WTC11 (cell line): ENCODE results near the gene GNG13.

Experiments used
- AFF4 ChIP-seq: sonication (generic); formaldehyde crosslinking; IDR thresholded peaks from 2 replicates; pipeline ENCODE4 v1.8.1; 2023; ENCODE audit warnings: mild to moderate bottlenecking, missing genetic modification reagents, borderline replicate concordance
- CTCF ChIP-seq: fragments of 200-600 bp; IDR thresholded peaks from 2 replicates; pipeline ENCODE4 v1.8.0; 2022; ENCODE audit warnings: antibody characterized with exemption
- ERG ChIP-seq: fragments of 250-450 bp; sonication (Bioruptor Pico); IDR thresholded peaks from 2 replicates; pipeline ENCODE4 v1.8.0; 2021; ENCODE audit warnings: mild to moderate bottlenecking
- GRHL2 ChIP-seq: fragments of 250-450 bp; sonication (Bioruptor Pico); IDR thresholded peaks from 2 replicates; pipeline ENCODE4 v1.8.0; 2022; ENCODE audit warnings: mild to moderate bottlenecking, moderate library complexity; ENCODE audit not compliant: insufficient replicate concordance, severe bottlenecking
- PRDM15 ChIP-seq: sonication (generic); formaldehyde crosslinking; IDR thresholded peaks from 2 replicates; pipeline ENCODE4 v1.8.0; 2022; ENCODE audit warnings: missing genetic modification reagents
- RELA ChIP-seq: sonication (generic); formaldehyde crosslinking; IDR thresholded peaks from 2 replicates; pipeline ENCODE4 v1.8.1; 2022; ENCODE audit warnings: missing genetic modification reagents, mild to moderate bottlenecking, borderline replicate concordance
- TEAD4 ChIP-seq: sonication (generic); formaldehyde crosslinking; IDR thresholded peaks from 2 replicates; pipeline ENCODE4 v1.8.0; 2022; ENCODE audit warnings: mild to moderate bottlenecking, missing genetic modification reagents
- ZNF232 ChIP-seq: sonication (generic); formaldehyde crosslinking; IDR thresholded peaks from 2 replicates; pipeline ENCODE4 v1.8.0; 2022; ENCODE audit warnings: mild to moderate bottlenecking, missing genetic modification reagents

GRCh38 chr16:787321-787966 lies 13.1 kb downstream of the GNG13 start:
- TF ChIP-seq RELA (no peak), CTCF (no peak), ERG (no peak), ZNF232 (CRISPR knock-in tag) (no peak), PRDM15 (CRISPR knock-in tag) (no peak), GRHL2 (CRISPR knock-in tag) (no peak), TEAD4 (no peak), AFF4 (CRISPR knock-in tag) (no peak)
